Choroid plexus epithelial cell (primary cell): Measurements from ENCODE around the gene FRMD4A.
A peak's percentile ranks its signal among the peaks of the same experiment; 100 is the strongest.

ENCODE experiments used
- DNase-seq: peaks from one replicate; pipeline ENCODE4 v3.0.0-alpha.2; 2010; ENCODE audit warnings: low read depth
- H3K4me3 ChIP-seq: 2 replicates; pipeline ENCODE4 v1.5.1; 2011; ENCODE audit warnings: low read depth, mild to moderate bottlenecking, control low read depth, low read length, moderate library complexity
- CTCF ChIP-seq: conservative IDR thresholded peaks from 2 replicates; pipeline ENCODE4 v1.5.1; 2011; ENCODE audit warnings: low read depth, mild to moderate bottlenecking, control low read depth, inconsistent platforms, low read length, moderate library complexity

Gene FRMD4A

GRCh38 chr10:14276210-14276609 is 54.5 kb downstream of the FRMD4A start:
- no peak overlapping the region for H3K4me3 ChIP-seq
- no peak for DNase-seq
- no peak for TF ChIP-seq CTCF

- H3K4me3 ChIP-seq = no peak overlapping the region
- DNase-seq = peak; percentile 10
Observed at GRCh38 chr10:14271621-14272020, 59.1 kb downstream of the FRMD4A start.

GRCh38 chr10:14270370-14270769 is 60.4 kb downstream of the FRMD4A start:
- DNase-seq = no peak
- no peak for TF ChIP-seq CTCF
- H3K4me3 ChIP-seq = no peak overlapping the region

More at GRCh38 chr10:14271621-14272020, 59.1 kb downstream of the FRMD4A start:
- TF ChIP-seq CTCF = no peak

- no peak overlapping the region for H3K4me3 ChIP-seq
- DNase-seq = no peak
- TF ChIP-seq CTCF = no peak
Observed at GRCh38 chr10:14265709-14266108, 65.0 kb downstream of the FRMD4A start.

- no peak for TF ChIP-seq CTCF
- H3K4me3 ChIP-seq = no peak overlapping the region
- DNase-seq = no peak
Observed at GRCh38 chr10:14262836-14263425, 67.8 kb downstream of the FRMD4A start.

- no peak overlapping the region for H3K4me3 ChIP-seq
- TF ChIP-seq CTCF = no peak
- DNase-seq = no peak
Observed at GRCh38 chr10:14261336-14261735, 69.4 kb downstream of the FRMD4A start.
